Measurements from ENCODE around the gene HCN1. TPM values are rescaled to one million over a fixed set of nuclear protein-coding genes. Genes with fewer than 3 reads are reported as not detected.

Gene HCN1
- total RNA-seq, 1 donor from 2014 or later: 1.2 TPM

DNA sequence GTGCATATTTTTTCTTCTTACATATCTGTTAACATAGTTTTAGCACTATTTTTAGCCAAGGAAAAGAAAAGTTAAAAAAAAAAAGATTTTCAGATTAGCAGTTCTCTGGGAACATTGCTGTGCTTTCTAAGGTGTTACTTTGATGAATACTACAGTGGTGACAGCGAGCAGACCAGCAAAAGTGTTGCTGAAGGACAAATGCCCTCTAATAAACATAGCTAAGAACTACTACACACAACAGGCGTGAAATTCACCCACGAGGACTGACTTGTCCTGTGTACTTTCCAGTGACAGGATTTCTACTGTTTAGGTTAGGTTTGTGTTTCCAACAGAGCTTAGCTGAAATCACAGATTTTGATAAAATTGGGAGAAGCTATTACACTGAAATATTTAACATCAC, 153.8 kb downstream of the HCN1 start:
- TF ChIP-seq CTCF (conservative IDR thresholded peaks at IDR 0.05): no peak
- no peaks in the 10 kb centered on the region for H3K36me3 Mint-ChIP-seq (ENCODE audit: low read depth)
- no peak overlapping the region for H3K4me3 Mint-ChIP-seq
- H3K9me3 Mint-ChIP-seq: peaks cover 2% of the 10 kb centered on the region
- H3K27me3 Mint-ChIP-seq (ENCODE audit: low read depth): no peaks in the 10 kb centered on the region
- DNase-seq (ENCODE audit: low read depth, low spot score): no peak
- H3K4me1 Mint-ChIP-seq: peaks cover 3% of the 10 kb centered on the region
- H3K27ac Mint-ChIP-seq (ENCODE audit: unreplicated experiment): no peak overlapping the region

DNA sequence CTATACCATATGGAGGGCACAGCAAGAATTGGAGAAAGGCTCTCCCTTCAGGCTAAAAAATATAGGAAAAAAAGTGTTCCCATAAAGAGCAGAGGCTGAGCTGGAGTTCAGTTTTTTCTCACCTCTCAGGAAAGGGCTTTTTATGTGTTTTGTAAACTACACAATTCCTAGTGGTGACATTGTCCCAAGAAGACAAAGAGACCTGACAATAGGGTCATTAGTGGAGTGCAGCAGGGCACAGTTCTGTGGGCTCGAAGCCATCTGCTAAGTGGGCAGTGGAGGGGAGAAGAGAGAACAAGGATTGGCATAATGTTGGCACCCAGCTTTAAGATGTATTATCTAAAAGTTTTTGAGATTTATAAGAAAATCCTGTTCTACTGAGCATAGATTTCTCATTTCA, 162.5 kb downstream of the HCN1 start:
- Mint-ChIP-seq H3K9me3 (no peaks in the 10 kb centered on the region), H3K27me3 (ENCODE audit: low read depth) (no peaks in the 10 kb centered on the region), H3K4me3 (no peak overlapping the region), H3K36me3 (ENCODE audit: low read depth) (no peaks in the 10 kb centered on the region), H3K27ac (ENCODE audit: unreplicated experiment) (peak overlapping the region; percentile 32), H3K4me1 (peaks cover 16% of the 10 kb centered on the region)
- DNase-seq (ENCODE audit: low read depth, low spot score): no peak
- TF ChIP-seq CTCF (conservative IDR thresholded peaks at IDR 0.05): no peak

DNA sequence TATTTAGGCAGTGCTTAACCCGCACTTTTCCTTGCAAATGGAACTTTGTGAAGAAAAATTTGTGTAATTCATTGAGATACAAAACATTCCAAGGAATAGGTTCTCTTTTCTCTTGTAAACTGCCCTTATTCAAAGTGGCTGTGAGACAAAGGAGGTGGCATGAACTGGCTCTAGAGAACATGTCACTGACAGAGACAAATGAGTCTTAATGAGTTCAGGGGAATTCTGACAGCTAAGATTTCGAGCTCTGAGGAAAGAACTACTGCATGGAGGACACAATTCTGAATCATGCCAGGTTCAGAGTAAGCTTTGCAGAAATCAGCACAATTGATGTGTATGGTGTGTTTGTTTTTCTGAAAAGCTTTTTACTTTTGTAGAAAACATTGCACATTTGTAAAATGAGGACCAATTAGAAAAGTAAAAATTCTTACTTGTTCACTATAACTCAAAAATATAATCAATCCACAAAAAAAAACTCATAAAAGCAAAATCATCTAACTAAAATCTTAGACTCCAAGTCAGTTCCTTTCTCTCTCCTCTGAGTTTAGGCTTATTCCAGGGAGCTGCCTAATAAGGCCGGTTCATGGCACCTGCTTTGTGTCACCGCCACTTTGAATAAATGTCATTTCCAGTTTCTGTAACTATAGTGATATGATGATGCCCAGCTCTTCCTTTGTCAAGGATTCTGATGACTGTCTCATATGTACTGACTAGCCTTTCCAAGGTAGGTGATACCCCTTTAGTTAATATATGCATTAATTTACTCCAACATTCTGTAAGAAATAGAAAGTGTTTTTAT, 163.2 kb downstream of the HCN1 start:
- H3K27ac Mint-ChIP-seq (ENCODE audit: unreplicated experiment): no peak overlapping the region
- H3K9me3 Mint-ChIP-seq: no peaks in the 10 kb centered on the region
- no peak for DNase-seq (ENCODE audit: low read depth, low spot score)

GRCh38 chr5:45521067-45521466, 175.1 kb downstream of the HCN1 start:
- Mint-ChIP-seq H3K27me3 (ENCODE audit: low read depth) (no peaks in the 10 kb centered on the region), H3K36me3 (ENCODE audit: low read depth) (no peaks in the 10 kb centered on the region), H3K27ac (ENCODE audit: unreplicated experiment) (no peak overlapping the region), H3K4me1 (no peaks in the 10 kb centered on the region), H3K9me3 (no peaks in the 10 kb centered on the region), H3K4me3 (no peak overlapping the region)
- TF ChIP-seq CTCF (conservative IDR thresholded peaks at IDR 0.05): peak; percentile 67
- DNase-seq (ENCODE audit: low read depth, low spot score): peak; percentile 20

More for the DNA sequence above, 163.2 kb downstream of the HCN1 start:
- no peak for TF ChIP-seq CTCF (conservative IDR thresholded peaks at IDR 0.05)
- no peaks in the 10 kb centered on the region for H3K36me3 Mint-ChIP-seq (ENCODE audit: low read depth)
- peaks cover 16% of the 10 kb centered on the region for H3K4me1 Mint-ChIP-seq
- no peaks in the 10 kb centered on the region for H3K27me3 Mint-ChIP-seq (ENCODE audit: low read depth)
- H3K4me3 Mint-ChIP-seq: no peak overlapping the region

DNA sequence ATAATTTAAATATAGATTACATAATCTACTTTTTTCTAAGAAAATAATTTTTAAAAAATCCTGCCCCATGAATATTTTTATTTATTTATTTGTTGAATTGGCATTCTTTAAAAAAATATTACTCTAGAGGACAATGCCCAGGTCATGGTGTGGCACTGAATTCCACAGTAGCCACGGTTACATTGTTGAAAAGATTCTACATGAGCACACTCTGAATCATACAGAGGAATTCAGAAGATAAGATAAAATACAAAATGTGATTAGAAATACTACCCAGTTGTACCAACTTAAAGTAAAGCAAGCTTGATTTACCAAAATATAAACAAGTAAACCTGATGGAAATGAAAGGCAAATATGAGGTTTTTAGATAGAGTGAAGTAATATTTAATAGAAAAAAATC, 183.7 kb downstream of the HCN1 start:
- Mint-ChIP-seq H3K36me3 (ENCODE audit: low read depth) (no peaks in the 10 kb centered on the region), H3K27me3 (ENCODE audit: low read depth) (no peaks in the 10 kb centered on the region), H3K4me1 (no peaks in the 10 kb centered on the region), H3K9me3 (peaks cover 2% of the 10 kb centered on the region), H3K27ac (ENCODE audit: unreplicated experiment) (no peak overlapping the region), H3K4me3 (no peak overlapping the region)
- no peak for TF ChIP-seq CTCF (conservative IDR thresholded peaks at IDR 0.05)
- no peak for DNase-seq (ENCODE audit: low read depth, low spot score)

Measured in neural crest cell (in vitro differentiated cells).